Dedifferentiated amniotic fluid mesenchymal stem cell (primary cell): ENCODE results near the gene OCLN.
A peak's percentile ranks its signal among the peaks of the same experiment; 100 is the strongest.
"Not testable (repeated sequence)": the region's sequence is repeated elsewhere in the genome, so short reads cannot be mapped to it uniquely, and the experiment has no call there.

Experiments
- DNase-seq: peaks from one replicate; pipeline ENCODE4 v3.0.0-alpha.2; 2016; ENCODE audit errors: extremely low spot score

OCLN gene

GRCh38 chr5:69528609-69529008 is 36.0 kb downstream of the OCLN start:
- DNase-seq: no peak

- peak; percentile 8 for DNase-seq
Observed at GRCh38 chr5:69530561-69531405, 38.2 kb downstream of the OCLN start.

GRCh38 chr5:69531406-69531801 is 38.8 kb downstream of the OCLN start:
- DNase-seq: peak; percentile 13

- DNase-seq: not testable (repeated sequence)
Observed at GRCh38 chr5:69537911-69538310, 45.3 kb downstream of the OCLN start.

- not testable (repeated sequence) for DNase-seq
Observed at GRCh38 chr5:69538735-69539134, 46.1 kb downstream of the OCLN start.

GRCh38 chr5:69541347-69541746 is 48.8 kb downstream of the OCLN start:
- DNase-seq: not testable (repeated sequence)

- not testable (repeated sequence) for DNase-seq
Observed at GRCh38 chr5:69542838-69543618, 50.4 kb downstream of the OCLN start.

- DNase-seq: not testable (repeated sequence)
Observed at GRCh38 chr5:69544602-69545001, 52.0 kb downstream of the OCLN start.

GRCh38 chr5:69559908-69560330 is 67.3 kb downstream of the OCLN start, which contains the start of gene GTF2H2C:
Gene GTF2H2C, plus strand, starts transcription at chr5:69560191. Its CDS starts 4,942 bp downstream, at chr5:69565133.
- peak; percentile 51 for DNase-seq

- DNase-seq: not testable (repeated sequence)
Observed at GRCh38 chr5:69560587-69561431, 68.2 kb downstream of the OCLN start.

- not testable (repeated sequence) for DNase-seq
Observed at GRCh38 chr5:69566172-69566571, 73.6 kb downstream of the OCLN start.

GRCh38 chr5:69568072-69568471 is 75.5 kb downstream of the OCLN start:
- not testable (repeated sequence) for DNase-seq

GRCh38 chr5:69583356-69583755 is 90.8 kb downstream of the OCLN start:
- not testable (repeated sequence) for DNase-seq

GRCh38 chr5:69596114-69596840 is 103.7 kb downstream of the OCLN start:
- DNase-seq: not testable (repeated sequence)

GRCh38 chr5:69601947-69602346 is 109.4 kb downstream of the OCLN start:
- not testable (repeated sequence) for DNase-seq

- DNase-seq: not testable (repeated sequence)
Observed at GRCh38 chr5:69606839-69607238, 114.2 kb downstream of the OCLN start.
